ENCODE measurements around the gene HMSD.

- TF ChIP-seq, protein P1, sequence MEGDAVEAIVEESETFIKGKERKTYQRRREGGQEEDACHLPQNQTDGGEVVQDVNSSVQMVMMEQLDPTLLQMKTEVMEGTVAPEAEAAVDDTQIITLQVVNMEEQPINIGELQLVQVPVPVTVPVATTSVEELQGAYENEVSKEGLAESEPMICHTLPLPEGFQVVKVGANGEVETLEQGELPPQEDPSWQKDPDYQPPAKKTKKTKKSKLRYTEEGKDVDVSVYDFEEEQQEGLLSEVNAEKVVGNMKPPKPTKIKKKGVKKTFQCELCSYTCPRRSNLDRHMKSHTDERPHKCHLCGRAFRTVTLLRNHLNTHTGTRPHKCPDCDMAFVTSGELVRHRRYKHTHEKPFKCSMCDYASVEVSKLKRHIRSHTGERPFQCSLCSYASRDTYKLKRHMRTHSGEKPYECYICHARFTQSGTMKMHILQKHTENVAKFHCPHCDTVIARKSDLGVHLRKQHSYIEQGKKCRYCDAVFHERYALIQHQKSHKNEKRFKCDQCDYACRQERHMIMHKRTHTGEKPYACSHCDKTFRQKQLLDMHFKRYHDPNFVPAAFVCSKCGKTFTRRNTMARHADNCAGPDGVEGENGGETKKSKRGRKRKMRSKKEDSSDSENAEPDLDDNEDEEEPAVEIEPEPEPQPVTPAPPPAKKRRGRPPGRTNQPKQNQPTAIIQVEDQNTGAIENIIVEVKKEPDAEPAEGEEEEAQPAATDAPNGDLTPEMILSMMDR (IDR thresholded peaks at IDR 0.05; ENCODE audit: low read length) = no peak
- TF ChIP-seq EZH2 (optimal IDR thresholded peaks at IDR 0.05; ENCODE audit: low read depth, low read length) = no peak
Measured at GRCh38 chr18:63947051-63947790, 1.9 kb upstream of the HMSD start.
